Measurements from ENCODE around the gene KCNJ18.
A peak's percentile ranks its signal among the peaks of the same experiment; 100 is the strongest.
"Not testable (repeated sequence)": the region's sequence is repeated elsewhere in the genome, so short reads cannot be mapped to it uniquely, and the experiment has no call there.

Gene KCNJ18

DNA sequence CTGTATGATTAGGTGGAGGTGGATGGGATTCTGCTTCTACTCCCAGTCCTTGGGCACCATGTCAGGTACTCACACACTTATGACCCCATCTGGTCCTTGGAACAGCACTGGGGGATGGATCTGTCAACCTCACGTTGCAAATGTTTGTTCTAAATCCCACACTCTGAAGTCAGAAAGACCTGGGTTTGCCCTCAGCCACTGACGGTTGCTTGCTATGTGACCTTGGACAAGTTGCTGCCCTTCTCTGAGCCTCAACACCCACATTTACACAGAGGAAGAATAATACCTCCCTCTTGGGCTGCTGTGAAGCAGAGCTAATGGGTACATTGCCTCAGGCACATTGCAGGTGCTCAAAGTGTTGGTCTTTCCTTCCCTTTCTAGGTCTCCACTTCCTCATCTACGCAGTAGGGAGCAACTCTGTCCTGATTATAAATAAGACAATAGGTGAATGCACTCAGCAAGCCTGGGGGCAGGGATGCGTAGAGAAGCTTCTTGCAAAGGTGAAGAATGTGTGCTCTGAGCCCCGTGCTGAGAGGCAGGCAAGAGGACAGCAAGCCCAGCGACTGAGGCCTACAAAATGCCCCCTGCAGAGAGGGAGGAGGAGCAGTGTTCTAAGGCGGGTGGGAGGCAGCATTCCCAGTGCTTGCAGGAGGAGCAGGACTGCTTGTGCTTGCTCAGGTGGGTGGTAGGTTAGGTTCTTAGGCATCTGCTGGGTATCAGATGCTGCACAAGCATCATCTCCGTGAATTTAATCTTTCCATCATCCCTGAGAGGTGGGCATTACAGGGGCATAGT is 21.8 kb upstream of the KCNJ18 start:
- DNase-seq (ENCODE audit: low spot score), result not testable (repeated sequence)

DNA sequence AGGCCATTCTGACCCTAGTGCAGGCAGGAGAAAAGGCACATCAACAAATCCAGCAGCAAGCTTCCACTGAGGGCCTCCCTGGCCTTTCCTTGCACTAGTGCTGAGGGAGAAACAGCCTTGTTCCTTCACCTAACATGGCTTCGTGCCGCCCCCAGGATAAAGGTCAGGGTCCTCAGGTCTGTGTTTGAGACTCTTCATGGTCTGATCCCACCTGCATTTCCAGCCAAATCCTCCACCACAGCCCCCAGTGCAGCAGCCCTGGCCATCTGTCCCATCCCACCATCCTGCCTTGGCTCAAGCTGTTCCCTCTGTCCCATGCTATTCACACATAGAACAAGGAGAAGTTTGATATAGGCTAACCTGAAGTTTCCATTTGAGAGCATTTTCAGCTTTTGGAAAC is 20.9 kb upstream of the KCNJ18 start:
- DNase-seq (ENCODE audit: low spot score), result not testable (repeated sequence)

DNA sequence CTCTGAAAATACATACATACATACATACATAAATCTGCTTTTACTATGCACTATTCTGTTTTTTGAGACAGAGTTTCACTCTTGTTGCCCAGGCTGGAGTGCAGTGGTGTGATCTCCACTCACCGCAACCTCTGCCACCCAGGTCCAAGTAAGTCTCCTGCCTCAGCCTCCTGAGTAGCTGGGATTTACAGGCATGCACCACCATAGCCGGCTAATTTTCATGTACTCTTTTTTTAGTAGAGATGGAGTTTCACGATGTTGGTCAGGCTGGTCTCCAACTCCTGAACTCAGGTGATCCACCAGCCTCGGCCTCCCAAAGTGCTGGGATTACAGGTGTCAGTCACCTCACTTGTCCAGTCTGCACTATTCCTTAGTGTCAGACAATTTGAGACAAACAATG is 20.5 kb upstream of the KCNJ18 start:
- not testable (repeated sequence) for DNase-seq (ENCODE audit: low spot score)

DNA sequence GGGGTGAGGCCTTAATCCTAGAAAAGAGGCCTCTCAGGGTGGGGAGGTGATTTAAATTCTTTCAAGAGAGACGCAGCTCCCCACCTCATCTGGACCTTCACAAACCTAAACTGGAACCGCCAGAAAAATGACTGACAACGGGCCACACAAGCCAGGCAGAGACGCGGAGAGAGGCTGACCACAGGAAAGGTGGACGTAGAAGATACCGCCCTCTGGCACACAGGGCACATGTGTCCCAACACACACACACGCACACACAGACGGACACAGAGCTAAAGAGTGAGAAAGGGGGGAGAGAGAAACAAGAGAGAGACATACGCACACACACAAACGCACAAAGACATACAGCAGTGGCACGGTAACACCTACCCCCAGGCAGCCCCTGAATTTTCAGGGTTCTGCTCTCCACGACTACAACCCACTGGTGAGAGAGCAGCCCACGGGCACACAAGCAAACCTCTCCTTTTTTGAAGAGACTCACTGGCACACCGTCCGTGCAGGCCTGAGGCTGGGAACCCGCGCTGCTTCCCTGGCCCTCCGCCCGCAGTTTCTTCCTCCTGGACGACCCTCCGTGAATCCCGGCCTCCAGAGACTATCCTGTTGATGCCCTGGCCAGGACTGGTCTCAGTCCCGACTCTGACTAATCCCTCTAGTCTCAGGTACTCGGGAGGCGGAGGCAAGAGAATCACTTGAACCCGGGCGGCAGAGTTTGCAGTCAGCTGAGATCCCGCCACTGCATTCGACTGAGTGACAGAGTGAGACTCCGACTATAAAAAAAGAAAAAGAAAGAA is 18.7 kb upstream of the KCNJ18 start:
- not testable (repeated sequence) for DNase-seq (ENCODE audit: low spot score)

DNA sequence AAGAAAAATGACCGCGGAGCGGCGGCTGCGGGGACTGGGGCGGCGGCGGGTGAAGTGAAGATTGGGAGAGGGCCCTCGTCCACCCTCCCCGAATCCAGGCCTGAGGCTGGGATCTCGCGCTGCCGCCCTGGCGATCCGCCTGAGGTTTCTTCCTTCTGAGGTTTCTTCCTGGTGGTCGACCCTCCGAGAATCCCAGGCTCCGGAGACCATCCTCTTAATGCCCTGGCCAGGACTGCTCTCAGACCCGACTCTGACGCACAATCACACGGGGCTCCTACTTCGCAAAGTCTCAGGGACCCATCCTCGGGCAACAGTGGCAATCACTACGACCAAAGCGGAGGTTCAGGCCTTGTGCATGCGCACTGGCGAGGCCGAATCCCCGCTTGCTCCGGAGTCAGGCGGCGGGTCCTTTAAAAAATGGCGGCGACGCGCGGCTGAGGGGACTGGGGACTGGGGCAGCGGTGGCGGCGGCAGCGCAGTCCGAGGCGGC is 18.0 kb upstream of the KCNJ18 start:
- DNase-seq (ENCODE audit: low spot score), result no peak

DNA sequence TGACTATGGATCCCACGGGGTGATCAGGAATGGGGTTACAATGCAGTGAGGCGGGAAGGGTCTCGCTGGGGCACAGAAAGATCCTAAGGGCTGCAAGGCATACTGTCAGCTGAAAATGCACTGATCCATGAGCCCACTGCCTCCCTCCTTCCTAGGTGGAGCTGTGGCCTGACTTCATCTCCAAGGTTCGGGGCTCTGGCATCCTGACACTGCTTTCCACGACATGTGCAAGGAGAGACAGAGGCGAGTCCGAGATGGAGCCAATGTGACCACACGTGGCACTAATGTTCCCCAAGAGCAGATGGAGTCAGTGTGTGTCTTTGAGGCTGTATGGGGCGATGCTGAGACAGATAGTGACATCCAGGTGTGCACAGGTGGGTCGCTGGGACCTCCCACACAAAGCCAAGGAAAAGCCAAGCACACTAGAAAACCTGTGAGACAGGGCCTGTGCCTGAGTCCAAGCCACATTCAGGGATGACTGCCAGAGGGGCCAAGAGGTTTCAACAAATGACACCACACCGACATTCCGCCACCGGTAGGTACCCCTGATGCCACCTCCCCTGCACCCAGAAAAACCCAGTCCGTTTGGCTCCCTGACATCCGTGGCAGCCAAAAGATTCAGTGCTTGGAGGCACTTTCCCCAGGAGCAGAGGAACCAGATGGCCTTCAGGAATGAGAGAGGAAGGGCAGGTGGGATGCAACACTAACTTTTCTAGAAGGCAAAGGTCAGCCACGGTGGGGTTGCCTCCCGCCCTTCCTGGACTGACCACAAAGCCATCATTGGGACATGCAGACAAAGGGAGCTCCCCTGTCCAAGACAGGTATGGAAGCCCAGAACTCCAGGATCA is 17.2 kb upstream of the KCNJ18 start:
- DNase-seq (ENCODE audit: low spot score), result not testable (repeated sequence)

DNA sequence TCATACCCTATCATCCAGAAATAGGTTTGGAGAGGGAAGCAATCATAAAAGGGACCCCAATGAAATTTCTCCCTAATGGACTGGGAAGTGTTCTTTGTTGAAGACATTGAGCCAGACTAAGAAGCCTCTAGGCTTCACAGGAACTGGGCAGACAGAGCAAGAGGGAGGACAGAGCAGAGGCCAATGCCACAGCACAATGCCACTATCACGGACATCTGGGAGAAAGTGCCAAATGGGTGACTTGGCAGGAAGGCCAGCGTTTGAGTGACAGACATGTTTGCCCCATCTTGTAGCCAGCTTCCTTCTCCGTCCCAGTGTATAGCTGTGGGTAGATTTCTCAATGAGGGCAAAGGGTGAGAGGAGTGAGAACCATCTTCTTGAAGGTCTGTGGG is 16.6 kb upstream of the KCNJ18 start:
- not testable (repeated sequence) for DNase-seq (ENCODE audit: low spot score)

DNA sequence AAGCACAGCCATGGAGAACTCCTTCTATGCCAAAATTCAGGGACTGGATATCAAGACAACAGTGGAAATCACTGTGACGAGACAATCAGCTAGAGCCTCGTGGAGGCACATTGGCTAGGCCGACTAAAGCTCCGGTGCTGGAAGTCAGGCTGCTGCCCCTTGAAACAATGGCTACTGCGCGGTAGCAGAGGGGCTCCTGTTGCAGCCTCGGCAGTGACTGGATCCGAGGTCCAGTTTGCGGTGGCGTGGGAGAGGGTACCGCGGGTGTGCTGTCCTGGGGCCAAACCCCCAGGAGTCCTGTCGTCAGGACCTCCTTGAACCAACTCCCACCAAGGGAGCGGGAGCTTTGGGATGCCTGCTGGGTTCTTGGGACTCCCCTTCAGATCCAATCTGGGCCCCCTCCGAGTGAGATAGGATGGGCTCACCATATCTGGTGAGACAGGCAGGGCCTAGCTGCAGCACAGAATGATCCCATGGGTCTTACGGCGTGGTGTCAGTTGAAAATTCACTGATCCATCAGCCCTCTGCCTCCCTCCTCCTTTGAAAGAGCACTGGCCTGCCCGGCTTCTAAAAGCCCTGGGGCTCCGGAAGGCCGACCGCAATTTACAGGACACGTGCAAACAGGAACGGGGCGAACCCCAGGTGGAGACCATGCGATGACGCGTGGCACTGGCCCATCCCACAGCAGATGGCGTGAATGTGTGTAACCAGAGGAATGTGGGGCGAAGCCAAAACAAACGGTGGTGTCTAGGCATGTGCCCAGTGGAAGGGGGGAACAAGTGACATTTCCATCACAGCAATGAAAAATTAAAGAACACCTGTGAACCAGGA is 15.8 kb upstream of the KCNJ18 start:
- DNase-seq (ENCODE audit: low spot score), result no peak

DNA sequence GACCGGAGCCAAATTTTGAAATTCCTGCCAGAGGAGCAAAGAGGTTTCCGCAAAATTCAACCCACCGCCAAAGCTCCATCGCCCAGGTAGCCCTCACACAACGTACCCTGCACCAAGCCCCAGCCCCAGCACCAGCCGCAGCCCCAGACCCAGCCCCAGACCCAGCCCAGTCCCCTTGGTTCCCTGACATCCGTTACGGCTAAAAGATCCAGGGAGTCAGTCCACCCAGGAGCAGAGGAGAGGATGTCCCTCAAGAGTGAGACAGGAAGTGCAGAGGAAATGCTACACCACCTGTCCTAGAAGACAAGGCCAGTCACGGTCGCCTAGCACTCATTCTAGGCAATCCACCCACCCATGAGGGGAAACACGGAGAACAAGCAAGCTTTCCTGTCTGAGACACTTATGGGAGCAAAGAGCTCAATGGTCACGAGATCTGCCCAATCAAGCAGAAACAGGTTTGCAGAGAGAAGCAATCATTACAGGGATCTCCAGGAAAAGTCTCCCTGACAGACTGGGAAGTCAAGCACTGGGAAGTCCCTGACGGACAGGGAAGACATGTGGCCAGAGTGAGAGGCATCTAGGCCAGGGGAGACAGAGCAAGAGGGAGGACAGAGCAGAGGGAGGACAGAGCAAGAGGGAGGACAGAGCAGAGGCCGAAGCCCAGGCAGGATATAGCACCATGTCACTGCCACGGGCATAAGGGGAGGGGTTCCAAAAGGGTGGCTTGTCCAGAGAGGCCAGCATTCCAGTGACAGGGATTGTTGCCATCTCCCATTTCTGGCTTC is 15.0 kb upstream of the KCNJ18 start:
- DNase-seq (ENCODE audit: low spot score), result no peak

DNA sequence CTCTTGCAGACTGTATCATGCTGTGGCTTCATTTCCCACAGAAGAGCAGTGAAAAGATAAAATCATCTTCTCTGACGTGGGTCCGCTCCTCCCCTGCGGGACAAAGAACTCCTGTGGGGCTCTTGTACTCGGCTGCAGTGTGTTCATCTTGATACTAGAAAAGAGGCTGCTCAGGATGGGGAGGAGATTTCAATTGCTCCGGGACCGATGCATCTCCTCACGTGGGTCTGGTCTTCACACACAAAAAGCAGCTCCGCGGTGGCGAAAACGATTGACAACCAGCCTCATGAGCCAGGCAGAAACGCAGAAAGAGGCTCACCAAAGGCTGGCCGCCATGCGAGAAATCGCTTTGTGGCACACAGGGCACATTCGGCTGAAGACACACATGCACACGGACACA is 14.4 kb upstream of the KCNJ18 start:
- no peak for DNase-seq (ENCODE audit: low spot score)

DNA sequence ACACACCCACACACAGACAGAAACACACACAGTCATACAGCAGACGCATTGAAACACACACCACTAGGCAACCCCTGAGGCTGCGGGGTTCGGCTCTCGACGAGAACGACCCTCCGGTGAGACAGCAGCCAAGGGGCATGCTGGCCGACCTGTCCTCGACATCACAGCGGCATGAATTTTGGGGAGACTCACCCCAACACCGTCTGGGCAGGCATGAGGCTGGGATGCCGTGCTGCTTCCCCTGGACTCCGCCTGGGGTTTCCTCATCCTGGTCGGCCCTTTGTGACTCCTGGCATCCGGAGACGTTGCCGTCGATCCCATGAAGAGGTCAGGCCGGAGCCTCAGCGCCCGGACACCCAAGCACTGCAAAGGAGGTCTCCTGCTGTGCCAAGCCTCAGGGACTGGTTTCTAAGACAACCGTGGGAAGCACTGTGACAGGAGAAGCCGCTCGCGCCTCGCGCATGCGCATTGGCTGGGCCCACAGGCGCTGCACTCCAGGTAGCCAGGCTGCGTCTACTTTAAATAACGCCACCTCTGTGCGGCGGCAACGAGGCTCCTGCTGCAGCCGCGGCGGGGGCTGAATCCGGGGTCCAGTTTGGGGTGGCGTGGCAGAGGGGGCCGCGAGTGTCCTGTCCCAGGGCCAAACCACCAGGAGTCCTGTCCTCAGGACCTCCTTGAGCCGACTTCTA is 13.8 kb upstream of the KCNJ18 start:
- DNase-seq (ENCODE audit: low spot score), result peak; percentile 67

DNA sequence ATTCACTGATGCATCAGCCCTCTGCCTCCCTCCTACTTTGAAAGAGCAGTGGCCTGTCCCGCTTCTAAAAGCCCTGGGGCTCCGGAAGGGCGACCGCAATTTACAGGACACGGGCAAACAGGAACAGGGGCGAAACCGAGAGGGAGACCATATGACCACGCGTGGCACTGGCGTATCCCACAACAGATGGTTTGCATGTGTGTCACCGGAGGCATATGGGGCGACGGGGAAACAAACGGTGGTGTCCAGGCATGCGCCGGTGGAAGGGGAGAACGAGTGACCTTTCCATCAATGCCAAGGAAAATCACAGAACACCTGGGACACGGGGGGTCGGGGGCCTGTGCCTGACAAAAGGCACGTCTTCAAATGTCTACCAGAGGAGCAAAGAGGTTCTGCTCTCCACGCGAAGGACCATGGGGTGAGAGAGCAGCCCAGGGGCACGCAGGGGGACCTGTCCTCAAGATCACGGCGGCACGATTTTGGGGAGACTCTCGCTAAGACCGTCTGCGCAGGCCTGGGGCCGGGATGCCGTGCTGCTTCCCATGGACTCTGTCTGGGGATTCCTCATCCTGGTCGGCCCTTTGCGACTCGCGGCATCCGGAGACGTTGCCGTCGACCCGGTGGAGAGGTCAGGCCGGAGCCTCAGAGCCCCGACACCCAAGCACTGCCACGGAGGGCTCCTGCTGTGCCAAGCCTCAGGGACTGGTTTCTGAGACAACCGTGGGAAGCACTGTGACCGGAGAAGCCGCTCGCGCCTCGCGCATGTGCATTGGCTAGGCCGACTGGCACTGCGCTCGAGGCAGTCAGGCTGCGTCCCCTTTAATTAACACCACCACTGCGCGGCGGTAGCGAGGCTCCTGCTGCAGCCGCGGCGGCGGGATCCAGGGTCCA is 12.8 kb upstream of the KCNJ18 start:
- no peak for DNase-seq (ENCODE audit: low spot score)

DNA sequence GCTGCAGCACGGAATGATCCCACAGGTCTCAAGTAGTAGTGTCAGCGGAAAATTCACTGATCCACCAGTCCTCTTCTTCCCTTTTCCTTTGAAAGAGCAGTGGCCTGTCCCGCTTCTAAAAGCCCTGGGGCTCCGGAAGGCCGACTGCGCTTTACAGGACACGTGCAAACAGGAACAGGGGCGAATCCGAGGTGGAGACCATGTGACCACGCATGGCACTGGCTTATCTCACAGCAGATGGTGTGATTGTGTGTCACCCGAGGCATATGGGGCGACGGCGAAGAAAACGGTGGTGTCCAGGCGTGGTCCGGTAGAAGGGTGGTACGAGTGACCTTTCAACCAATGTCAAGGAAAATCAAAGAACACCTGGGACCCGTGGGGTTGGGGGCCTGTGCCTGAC is 12.0 kb upstream of the KCNJ18 start:
- no peak for DNase-seq (ENCODE audit: low spot score)

DNA sequence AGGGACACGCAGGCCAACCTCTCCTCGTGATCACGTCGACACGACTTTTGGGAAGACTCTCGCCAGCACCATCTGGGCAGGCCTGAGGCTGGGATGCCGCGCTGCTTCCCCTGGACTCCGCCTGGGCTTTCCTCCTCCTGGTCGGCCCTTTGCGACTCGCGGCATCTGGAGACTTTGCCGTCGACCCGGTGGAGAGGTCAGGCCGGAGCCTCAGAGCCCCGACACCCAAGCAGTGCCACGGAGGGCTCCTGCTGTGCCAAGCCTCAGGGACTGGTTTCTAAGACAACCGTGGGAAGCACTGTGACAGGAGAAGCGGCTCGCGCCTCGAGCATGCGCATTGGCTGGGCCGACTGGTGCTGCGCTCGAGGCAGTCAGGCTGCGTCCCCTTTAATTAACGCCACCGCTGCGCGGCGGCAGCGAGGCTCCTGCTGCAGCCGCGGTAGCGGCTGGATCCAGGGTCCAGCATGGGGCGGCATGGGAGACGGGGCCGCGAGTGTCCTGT is 11.4 kb upstream of the KCNJ18 start:
- peak; percentile 64 for DNase-seq (ENCODE audit: low spot score)

DNA sequence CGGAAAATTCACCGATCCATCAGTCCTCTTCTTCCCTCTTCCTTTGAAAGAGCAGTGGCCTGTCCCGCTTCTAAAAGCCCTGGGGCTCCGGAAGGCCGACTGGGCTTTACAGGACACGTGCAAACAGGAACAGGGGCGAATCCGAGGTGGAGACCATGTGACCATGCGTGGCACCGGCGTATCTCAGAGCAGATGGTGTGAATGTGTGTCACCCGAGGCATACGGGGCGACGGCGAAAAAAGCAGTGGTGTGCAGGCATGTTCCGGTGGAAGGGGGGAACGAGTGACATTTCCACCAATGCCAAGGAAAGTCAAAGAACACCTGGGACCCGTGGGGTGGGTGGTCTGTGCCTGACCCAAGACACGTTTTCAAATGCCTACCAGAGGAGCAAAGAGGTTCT is 10.7 kb upstream of the KCNJ18 start:
- DNase-seq (ENCODE audit: low spot score), result not testable (repeated sequence)

DNA sequence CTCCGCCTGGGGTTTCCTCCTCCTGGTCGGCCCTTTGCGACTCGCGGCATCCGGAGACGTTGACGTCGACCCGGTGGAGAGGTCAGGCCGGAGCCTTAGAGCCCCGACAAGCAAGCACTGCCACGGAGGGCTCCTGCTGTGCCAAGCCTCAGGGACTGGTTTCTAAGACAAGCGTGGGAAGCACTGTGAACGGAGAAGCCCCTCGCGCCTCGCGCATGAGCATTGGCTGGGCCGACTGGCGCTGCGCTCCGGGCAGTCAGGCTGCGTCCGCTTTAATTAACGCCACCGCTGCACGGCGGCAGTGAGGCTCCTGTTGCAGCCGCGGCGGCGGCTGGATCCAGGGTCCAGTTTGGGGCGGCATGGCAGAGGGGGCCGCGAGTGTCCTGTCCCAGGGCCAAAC is 10.2 kb upstream of the KCNJ18 start:
- DNase-seq (ENCODE audit: low spot score), result not testable (repeated sequence)

DNA sequence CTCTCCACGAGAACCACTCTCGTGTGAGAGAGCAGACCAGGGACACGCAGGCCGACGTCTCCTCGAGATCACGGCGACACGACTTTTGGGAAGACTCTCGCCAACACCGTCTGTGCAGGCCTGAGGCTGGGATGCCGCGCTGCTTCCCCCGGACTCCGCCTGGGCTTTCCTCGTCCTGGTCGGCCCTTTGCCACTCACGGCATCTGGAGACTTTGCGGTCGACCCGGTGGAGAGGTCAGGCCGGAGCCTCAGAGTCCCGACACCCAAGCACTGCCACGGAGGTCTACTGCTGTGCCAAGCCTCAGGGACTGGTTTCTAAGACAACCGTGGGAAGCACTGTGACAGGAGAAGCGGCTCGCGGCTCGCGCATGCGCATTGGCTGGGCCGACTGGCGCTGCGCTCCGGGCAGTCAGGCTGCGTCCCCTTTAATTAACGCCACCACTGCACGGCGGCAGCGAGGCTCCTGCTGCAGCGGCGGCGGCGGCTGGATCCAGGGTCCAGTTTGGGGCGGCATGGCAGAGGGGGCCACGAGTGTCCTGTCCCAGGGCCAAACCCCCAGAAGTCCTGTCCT is 9.1 kb upstream of the KCNJ18 start:
- DNase-seq (ENCODE audit: low spot score), result not testable (repeated sequence)

DNA sequence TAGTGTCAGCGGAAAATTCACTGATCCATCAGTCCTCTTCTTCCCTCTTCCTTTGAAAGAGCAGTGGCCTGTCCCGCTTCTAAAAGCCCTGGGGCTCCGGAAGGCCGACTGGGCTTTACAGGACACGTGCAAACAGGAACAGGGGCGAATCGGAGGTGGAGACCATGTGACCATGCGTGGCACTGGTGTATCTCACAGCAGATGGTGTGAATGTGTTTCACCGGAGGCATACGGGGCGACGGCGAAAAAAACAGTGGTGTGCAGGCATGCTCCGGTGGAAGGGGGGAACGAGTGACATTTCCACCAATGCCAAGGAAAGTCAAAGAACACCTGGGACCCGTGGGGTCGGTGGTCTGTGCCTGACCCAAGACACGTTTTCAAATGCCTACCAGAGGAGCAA is 8.4 kb upstream of the KCNJ18 start:
- not testable (repeated sequence) for DNase-seq (ENCODE audit: low spot score)
